ENCODE measurements around the gene POU6F2. TPM values are rescaled to one million over a fixed set of nuclear protein-coding genes. Genes with fewer than 3 reads are reported as not detected.
"Not testable (repeated sequence)": the region's sequence is repeated elsewhere in the genome, so short reads cannot be mapped to it uniquely, and the experiment has no call there.

The POU6F2 gene
- total RNA-seq, 2 experiments from 2014 or later = not detected

DNA sequence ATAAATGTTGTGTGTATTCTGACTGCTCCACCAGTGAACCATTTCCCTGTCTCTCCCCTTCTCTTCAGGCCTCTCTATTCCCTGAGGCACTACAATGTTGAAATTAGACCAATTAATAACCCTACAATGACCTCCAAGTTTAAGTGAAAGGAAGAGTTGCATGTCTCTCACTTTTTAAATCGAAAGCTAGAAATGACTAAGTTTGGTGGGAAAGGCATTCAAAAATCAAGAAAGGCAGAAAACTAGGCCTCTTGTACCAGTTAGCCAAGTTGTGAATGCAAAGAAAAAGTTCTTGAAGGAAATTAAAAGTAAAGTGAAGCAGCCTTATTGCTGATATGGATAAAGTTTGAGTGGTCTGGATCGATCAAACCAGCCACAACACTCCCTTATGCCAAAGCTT lies 390.2 kb downstream of the POU6F2 start:
- H3K9me3 Mint-ChIP-seq = no peaks in the 10 kb centered on the region
- no peak for DNase-seq
- ChIA-PET CTCF (interaction anchor here (0.8 to 1.5 kb wide), 2 partner anchors 10 to 86 kb away, joined by 3 to 6 read pairs; no protein-coding TSS in a partner anchor), POLR2A (no interaction called here)
- peaks cover 3% of the 10 kb centered on the region for H3K27me3 Mint-ChIP-seq
- H3K4me1 Mint-ChIP-seq (ENCODE audit: low read depth) = no peaks in the 10 kb centered on the region
- ATAC-seq = no peak
- TF ChIP-seq, protein P1, sequence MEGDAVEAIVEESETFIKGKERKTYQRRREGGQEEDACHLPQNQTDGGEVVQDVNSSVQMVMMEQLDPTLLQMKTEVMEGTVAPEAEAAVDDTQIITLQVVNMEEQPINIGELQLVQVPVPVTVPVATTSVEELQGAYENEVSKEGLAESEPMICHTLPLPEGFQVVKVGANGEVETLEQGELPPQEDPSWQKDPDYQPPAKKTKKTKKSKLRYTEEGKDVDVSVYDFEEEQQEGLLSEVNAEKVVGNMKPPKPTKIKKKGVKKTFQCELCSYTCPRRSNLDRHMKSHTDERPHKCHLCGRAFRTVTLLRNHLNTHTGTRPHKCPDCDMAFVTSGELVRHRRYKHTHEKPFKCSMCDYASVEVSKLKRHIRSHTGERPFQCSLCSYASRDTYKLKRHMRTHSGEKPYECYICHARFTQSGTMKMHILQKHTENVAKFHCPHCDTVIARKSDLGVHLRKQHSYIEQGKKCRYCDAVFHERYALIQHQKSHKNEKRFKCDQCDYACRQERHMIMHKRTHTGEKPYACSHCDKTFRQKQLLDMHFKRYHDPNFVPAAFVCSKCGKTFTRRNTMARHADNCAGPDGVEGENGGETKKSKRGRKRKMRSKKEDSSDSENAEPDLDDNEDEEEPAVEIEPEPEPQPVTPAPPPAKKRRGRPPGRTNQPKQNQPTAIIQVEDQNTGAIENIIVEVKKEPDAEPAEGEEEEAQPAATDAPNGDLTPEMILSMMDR (IDR thresholded peaks at IDR 0.05) = no peak
- H3K36me3 Mint-ChIP-seq (ENCODE audit: low read depth) = no peaks in the 10 kb centered on the region
- H3K4me3 Mint-ChIP-seq = no peak overlapping the region
- intact Hi-C loops (cut with micrococcal nuclease) = no loop called here
- no peak overlapping the region for H3K27ac Mint-ChIP-seq

DNA sequence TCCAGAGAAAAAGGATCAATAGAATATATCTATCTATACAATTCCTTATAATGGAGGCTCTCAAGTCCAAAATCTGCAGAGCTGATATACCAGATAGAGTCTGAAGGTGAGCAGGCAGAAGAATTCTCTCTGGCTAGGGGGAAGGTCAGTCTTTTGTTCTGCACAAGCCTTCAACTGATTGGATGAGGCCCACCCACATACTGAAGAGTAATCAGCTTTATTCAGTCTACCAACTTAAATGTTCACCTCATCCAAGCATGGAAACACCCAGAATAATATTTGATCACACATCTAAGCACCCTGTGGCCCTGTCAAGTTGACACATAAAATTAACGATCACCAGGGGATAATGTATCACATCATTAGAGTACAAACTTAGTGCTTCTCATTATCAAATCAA lies 394.7 kb downstream of the POU6F2 start:
- no peak overlapping the region for H3K4me3 Mint-ChIP-seq

DNA sequence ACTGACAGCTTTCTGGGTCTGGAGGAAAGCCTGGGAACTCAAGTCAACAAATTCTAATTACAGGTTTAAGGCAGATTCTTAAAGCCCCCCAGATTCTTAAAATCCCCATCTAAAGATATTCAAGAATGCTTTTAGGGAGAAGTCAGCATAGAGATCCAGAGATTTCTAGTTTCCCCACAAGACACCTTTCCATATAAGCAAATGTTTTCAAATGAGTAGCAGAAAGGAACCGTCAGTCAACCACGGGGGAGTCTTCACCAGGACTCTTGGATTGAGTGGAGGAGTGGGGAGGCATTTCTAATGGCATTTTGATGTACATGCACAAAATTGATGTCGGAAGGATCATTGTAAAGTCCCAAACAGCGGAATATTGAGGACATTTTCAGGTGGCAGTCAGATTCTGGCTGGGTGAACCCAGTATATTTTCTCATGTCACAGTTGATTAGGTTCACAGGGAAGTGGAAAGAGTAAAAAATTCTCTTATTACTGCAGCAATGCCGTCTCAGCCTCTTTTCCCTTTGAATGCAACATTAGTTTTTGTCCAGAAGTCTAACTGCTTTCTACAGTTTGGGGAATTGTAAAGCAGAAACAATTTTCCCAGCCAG lies 396.8 kb downstream of the POU6F2 start:
- ChIA-PET POLR2A (no interaction called here), CTCF (no interaction called here)
- Mint-ChIP-seq H3K4me3 (no peak overlapping the region), H3K9me3 (no peaks in the 10 kb centered on the region), H3K4me1 (ENCODE audit: low read depth) (no peaks in the 10 kb centered on the region), H3K27ac (no peak overlapping the region), H3K27me3 (peaks cover 3% of the 10 kb centered on the region), H3K36me3 (ENCODE audit: low read depth) (no peaks in the 10 kb centered on the region)
- TF ChIP-seq, protein P1 (IDR thresholded peaks at IDR 0.05) = no peak
- DNase-seq = no peak
- intact Hi-C loops (cut with micrococcal nuclease) = no loop called here
- no peak for ATAC-seq

More for the DNA sequence above, 394.7 kb downstream of the POU6F2 start:
- ChIA-PET CTCF (no interaction called here), POLR2A (no interaction called here)
- Mint-ChIP-seq H3K9me3 (no peaks in the 10 kb centered on the region), H3K27me3 (no peaks in the 10 kb centered on the region), H3K36me3 (ENCODE audit: low read depth) (no peaks in the 10 kb centered on the region), H3K27ac (no peak overlapping the region), H3K4me1 (ENCODE audit: low read depth) (no peaks in the 10 kb centered on the region)
- intact Hi-C loops (cut with micrococcal nuclease) = no loop called here
- TF ChIP-seq, protein P1 (IDR thresholded peaks at IDR 0.05) = no peak
- DNase-seq = no peak
- ATAC-seq = no peak

DNA sequence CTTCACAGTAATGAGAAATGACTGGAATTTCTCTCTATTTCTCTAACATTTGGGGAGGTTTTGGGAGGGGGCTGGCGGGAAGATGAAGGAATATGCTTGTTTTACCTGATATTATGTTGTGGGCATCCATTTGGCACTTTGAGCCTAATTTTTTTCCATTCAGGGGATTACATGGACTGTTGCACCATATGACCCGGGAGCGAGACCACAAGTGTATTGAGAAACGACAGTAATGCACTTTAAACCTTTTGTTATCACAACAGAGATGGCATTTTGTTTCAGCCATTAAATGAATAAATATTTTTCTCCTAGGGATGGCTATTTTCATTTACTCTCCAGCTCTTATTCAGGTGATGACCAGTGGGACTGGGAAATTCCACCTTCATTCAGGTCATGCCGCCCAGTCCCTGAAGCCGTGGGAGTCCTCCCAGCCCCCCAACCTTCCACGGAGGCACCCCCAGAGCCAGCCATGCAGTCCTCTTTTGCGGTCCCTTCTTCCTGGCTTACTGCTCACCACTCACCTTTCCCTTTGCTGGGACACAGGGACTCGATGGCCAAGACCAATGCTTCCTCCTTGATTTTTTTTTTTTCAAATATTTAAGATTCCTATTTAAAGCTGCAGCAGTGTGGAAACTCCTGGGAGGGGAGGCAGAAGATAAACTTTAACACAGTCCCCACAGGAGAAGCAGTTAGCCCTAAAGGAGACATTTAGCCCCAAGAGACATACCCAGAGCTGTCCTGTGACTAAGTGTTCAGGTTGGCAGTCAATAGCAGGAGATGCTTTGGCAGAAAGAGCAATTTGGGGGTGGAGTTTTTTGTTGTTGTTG lies 397.6 kb downstream of the POU6F2 start:
- Mint-ChIP-seq H3K27ac (no peak overlapping the region), H3K4me3 (no peak overlapping the region), H3K36me3 (ENCODE audit: low read depth) (no peaks in the 10 kb centered on the region), H3K27me3 (peaks cover 3% of the 10 kb centered on the region), H3K4me1 (ENCODE audit: low read depth) (no peaks in the 10 kb centered on the region), H3K9me3 (no peaks in the 10 kb centered on the region)
- ATAC-seq (no peak), DNase-seq (no peak)
- TF ChIP-seq, protein P1 (IDR thresholded peaks at IDR 0.05) = no peak
- POLR2A ChIA-PET = no interaction called here
- intact Hi-C loops (cut with micrococcal nuclease) = no loop called here
- CTCF ChIA-PET = no interaction called here

DNA sequence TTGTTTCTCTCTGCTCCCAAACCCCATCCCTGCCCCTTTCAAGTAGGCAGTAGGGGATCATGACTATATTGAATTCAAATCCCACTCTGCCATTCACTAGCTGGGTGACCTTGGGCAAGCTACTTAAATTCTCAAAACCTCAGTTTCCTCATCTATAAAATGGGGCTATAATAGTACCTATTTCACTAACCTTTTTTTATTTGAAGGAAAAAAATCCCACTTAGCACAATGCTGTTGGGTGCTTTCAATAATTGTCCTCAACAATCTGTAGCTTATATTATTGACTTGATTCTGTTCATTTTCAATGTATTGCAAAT lies 398.1 kb downstream of the POU6F2 start:
- Mint-ChIP-seq H3K9me3 (no peaks in the 10 kb centered on the region), H3K4me1 (ENCODE audit: low read depth) (no peaks in the 10 kb centered on the region), H3K27ac (no peak overlapping the region), H3K36me3 (ENCODE audit: low read depth) (no peaks in the 10 kb centered on the region), H3K27me3 (peaks cover 3% of the 10 kb centered on the region), H3K4me3 (no peak overlapping the region)
- intact Hi-C loops (cut with micrococcal nuclease) = no loop called here
- ATAC-seq = no peak
- CTCF ChIA-PET = no interaction called here
- TF ChIP-seq, protein P1 (IDR thresholded peaks at IDR 0.05) = no peak
- POLR2A ChIA-PET = no interaction called here
- no peak for DNase-seq

DNA sequence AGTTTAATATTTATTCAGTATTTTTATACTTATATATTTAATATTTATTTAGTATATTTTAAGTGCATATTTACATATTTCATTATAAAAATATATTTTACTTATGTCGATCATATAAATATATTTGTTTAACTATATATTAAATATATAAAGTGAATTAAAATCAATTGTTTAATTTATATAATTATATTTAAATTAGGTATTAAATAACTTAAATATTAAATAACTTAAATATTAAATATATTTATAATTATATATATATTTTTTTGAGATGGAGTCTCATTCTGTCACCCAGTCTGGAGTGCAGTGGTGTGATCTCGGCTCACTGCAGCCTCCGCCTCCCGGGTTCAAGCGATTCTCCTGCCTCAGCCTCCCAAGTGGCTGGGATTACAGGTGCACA lies 399.2 kb downstream of the POU6F2 start:
- H3K36me3 Mint-ChIP-seq (ENCODE audit: low read depth); H3K27ac Mint-ChIP-seq; H3K27me3 Mint-ChIP-seq; intact Hi-C loops (cut with micrococcal nuclease); DNase-seq; CTCF ChIA-PET; POLR2A ChIA-PET; H3K4me1 Mint-ChIP-seq (ENCODE audit: low read depth); H3K4me3 Mint-ChIP-seq; ATAC-seq; H3K9me3 Mint-ChIP-seq: not testable (repeated sequence)
